HCT116 (cell line): ENCODE data around the gene NFE2L3. TPM values are rescaled to one million over a fixed set of nuclear protein-coding genes. Genes with fewer than 3 reads are reported as not detected.

ENCODE experiments used
- ATAC-seq: fragments of 200-7000 bp; cut with Tn5 transposase; 2 replicates; pipeline ENCODE4 v1.9.1; 2020; ENCODE audit warnings: mild to moderate bottlenecking, moderate library complexity
- BruUV-seq: library from RNA; stranded (reverse); fragments of 400-500 nt; replicated peaks from 2 replicates; lab custom pipeline; 2021; lab: Mats Ljungman, UMichigan
- CTCF ChIA-PET: fragments of 300-600 bp; sonication (Branson Sonifier 250); formaldehyde crosslinking; loops from one replicate; lab custom pipeline; 2021; ENCODE audit warnings: antibody characterized with exemption; lab: Charles Lee
- POLR2A ChIA-PET: fragments of 300-600, 350-600 bp; sonication (Branson Sonifier 250); formaldehyde crosslinking; loops from one replicate; lab custom pipeline; 2021; ENCODE audit warnings: antibody characterized with exemption; lab: Charles Lee
- RAD21 ChIA-PET, 2 experiments: fragments of 300-600 bp; sonication (Branson Sonifier 250); formaldehyde crosslinking; loops; one replicate each; lab custom pipeline; 2023; ENCODE audit warnings: low total read pairs in 2 of 2; ENCODE audit not compliant: uncharacterized antibody in 2 of 2, unreplicated experiment in 2 of 2, low non-redundant PET in 1 of 2; lab: Charles Lee
- DNase-seq: peaks from one replicate; pipeline ENCODE4 v3.0.0-alpha.2; 2010; ENCODE audit warnings: low read depth, low spot score
- H2AFZ ChIP-seq: fragments of 200-600 bp; shearing (Covaris generic), sonication (generic); 2 replicates; pipeline ENCODE4 v1.6.1; 2017; ENCODE audit warnings: low read depth, mixed run types, mixed read lengths, antibody characterized with exemption, low read length; ENCODE audit not compliant: poor library complexity, severe bottlenecking
- H3K27ac ChIP-seq: 2 replicates; pipeline ENCODE4 v1.5.1; 2012; ENCODE audit warnings: low read depth, low read length
- H3K27me3 ChIP-seq: fragments of 200-600 bp; sonication (generic); 2 replicates; pipeline ENCODE4 v1.6.1; 2016; ENCODE audit warnings: mixed run types, low read length, mixed read lengths; ENCODE audit not compliant: insufficient read depth
- H3K36me3 ChIP-seq, 2 experiments: fragments of 200-500 bp in 1 of 2; fragments of 200-600 bp in 1 of 2; sonication (Bioruptor generic) in 1 of 2; sonication (generic) in 1 of 2; 2 replicates each; pipeline versions ENCODE4 v1.5.1 to v1.6.1; 2014 to 2016; ENCODE audit warnings: low read length in 2 of 2, inconsistent platforms in 1 of 2, mixed read lengths in 1 of 2, mixed run types in 1 of 2; ENCODE audit not compliant: insufficient read depth in 2 of 2, control insufficient read depth in 1 of 2
- H3K4me1 ChIP-seq, 2 experiments: fragments of 200-600 bp in 1 of 2; sonication (generic) in 1 of 2; 2 replicates each; pipeline versions ENCODE4 v1.5.1 to v1.6.1; 2012 to 2017; ENCODE audit warnings: low read length in 2 of 2, inconsistent platforms in 1 of 2, mild to moderate bottlenecking in 1 of 2, mixed read lengths in 1 of 2, mixed run types in 1 of 2, moderate library complexity in 1 of 2; ENCODE audit not compliant: insufficient read depth in 2 of 2, control insufficient read depth in 1 of 2
- H3K4me2 ChIP-seq: fragments of 200-600 bp; sonication (generic); 2 replicates; pipeline ENCODE4 v1.6.1; 2017; ENCODE audit warnings: mixed run types, low read length, mixed read lengths
- H3K4me3 ChIP-seq, 2 experiments: fragments of 200-600 bp in 1 of 2; sonication (generic) in 1 of 2; replicated peaks in 1 of 2; 2 replicates each; pipeline ENCODE4 v1.5.1; 2011 to 2016; ENCODE audit warnings: low read length in 2 of 2, control low read depth in 1 of 2, low read depth in 1 of 2, mild to moderate bottlenecking in 1 of 2, mixed read lengths in 1 of 2, mixed run types in 1 of 2
- H3K79me2 ChIP-seq: fragments of 200-600 bp; sonication (generic); 2 replicates; pipeline ENCODE4 v1.6.1; 2017; ENCODE audit warnings: mild to moderate bottlenecking, mixed run types, low read length, moderate library complexity, mixed read lengths; ENCODE audit not compliant: insufficient read depth
- H3K9ac ChIP-seq: fragments of 200-600 bp; sonication (generic); 2 replicates; pipeline ENCODE4 v1.6.1; 2016; ENCODE audit warnings: low read length, mixed read lengths
- H3K9me2 ChIP-seq: fragments of 200-600 bp; sonication (generic), shearing (Covaris generic); 2 replicates; pipeline ENCODE4 v1.6.1; 2017; ENCODE audit warnings: mixed run types, mild to moderate bottlenecking, moderate library complexity; ENCODE audit not compliant: insufficient read depth
- H3K9me3 ChIP-seq, 2 experiments: fragments of 200-500 bp in 1 of 2; fragments of 200-600 bp in 1 of 2; sonication (Bioruptor generic) in 1 of 2; sonication (generic) in 1 of 2; 2 replicates each; pipeline ENCODE4 v1.6.1; 2014 to 2017; ENCODE audit warnings: low read length in 2 of 2, mixed read lengths in 2 of 2, inconsistent platforms in 1 of 2, low read depth in 1 of 2, mild to moderate bottlenecking in 1 of 2, mixed run types in 1 of 2, moderate library complexity in 1 of 2; ENCODE audit not compliant: control insufficient read depth in 1 of 2, insufficient read depth in 1 of 2
- H4K20me1 ChIP-seq: fragments of 200-600 bp; sonication (generic), shearing (Covaris generic); 2 replicates; pipeline ENCODE4 v1.6.1; 2017; ENCODE audit warnings: mixed run types, mild to moderate bottlenecking, moderate library complexity; ENCODE audit not compliant: insufficient read depth
- CEBPB ChIP-seq: IDR thresholded peaks from 2 replicates; pipeline ENCODE4 v1.6.1; 2012; ENCODE audit warnings: low read depth
- CTCF ChIP-seq, 3 experiments: fragments of 200-600 bp in 1 of 3; sonication (generic) in 1 of 3; IDR thresholded peaks in 2 of 3; conservative IDR thresholded peaks in 1 of 3; 2 replicates each; pipeline ENCODE4 v1.5.1; 2012 to 2017; ENCODE audit warnings: low read depth in 2 of 3, low read length in 2 of 3, antibody characterized with exemption in 1 of 3, borderline replicate concordance in 1 of 3, control low read depth in 1 of 3, mild to moderate bottlenecking in 1 of 3, mixed read lengths in 1 of 3, mixed run types in 1 of 3, moderate library complexity in 1 of 3; ENCODE audit not compliant: insufficient read depth in 1 of 3
- EZH2 ChIP-seq: fragments of 200-600 bp; sonication (generic); IDR thresholded peaks from 2 replicates; pipeline ENCODE4 v1.6.1; 2017; ENCODE audit warnings: antibody characterized with exemption, mixed run types
- EZH2phosphoT487 ChIP-seq: fragments of 200-600 bp; IDR thresholded peaks from 2 replicates; pipeline ENCODE4 v1.6.1; 2018; ENCODE audit warnings: antibody characterized with exemption, borderline replicate concordance
- JUND ChIP-seq: IDR thresholded peaks from 2 replicates; pipeline ENCODE4 v1.6.1; 2012
- MAX ChIP-seq: IDR thresholded peaks from 2 replicates; pipeline ENCODE4 v1.6.1; 2012
- RAD21 ChIP-seq: IDR thresholded peaks from 2 replicates; pipeline ENCODE4 v1.6.1; 2012; ENCODE audit warnings: low read depth, mild to moderate bottlenecking
- SIN3A ChIP-seq: IDR thresholded peaks from 2 replicates; pipeline ENCODE4 v1.6.1; 2012; ENCODE audit warnings: low read depth
- SP1 ChIP-seq: IDR thresholded peaks from 2 replicates; pipeline ENCODE4 v1.6.1; 2012; ENCODE audit warnings: low read depth
- YY1 ChIP-seq: IDR thresholded peaks from 2 replicates; pipeline ENCODE4 v1.6.1; 2011; ENCODE audit warnings: low read length, low read depth, moderate library complexity, mild to moderate bottlenecking; ENCODE audit not compliant: insufficient replicate concordance; ENCODE audit errors: extremely low read depth
- ZBTB33 ChIP-seq: IDR thresholded peaks from 2 replicates; pipeline ENCODE4 v1.6.1; 2011; ENCODE audit warnings: mild to moderate bottlenecking, low read length, moderate library complexity; ENCODE audit not compliant: insufficient replicate concordance; ENCODE audit errors: extremely low read depth
- ZNF274 ChIP-seq: fragments of 200-500 bp; sonication (Bioruptor generic); IDR thresholded peaks from 2 replicates; pipeline ENCODE4 v1.6.1; 2014; ENCODE audit warnings: mild to moderate bottlenecking, low read depth, low read length, inconsistent platforms
- intact Hi-C: fragments of 100-400 bp; cut with micrococcal nuclease; formaldehyde crosslinking; loops from 2 replicates; pipeline ENCODE4 v1.10.0; 2022
- total RNA-seq: library from RNA; stranded (reverse); gene quantifications from one replicate; pipeline ENCODE4 v1.2.1, GENCODE V29; 2021; ENCODE audit not compliant: unreplicated experiment
- TF ChIP-seq, protein P1 (sequence below): IDR thresholded peaks from 2 replicates; pipeline ENCODE4 v1.6.1; 2012; ENCODE audit warnings: low read depth

Gene NFE2L3
- total RNA-seq, 1 experiment from 2014 or later: 27.0 TPM

- no peak for ATAC-seq
- intact Hi-C loops: loop anchor here (2.0 kb wide), 1 partner anchor 103 kb away; no protein-coding TSS in a partner anchor
- peaks cover 84 to 91% of the 10 kb centered on the region in 2 experiments for H3K36me3 ChIP-seq
- H2AFZ ChIP-seq: no peak overlapping the region
- CTCF ChIA-PET: interaction anchor here (1.6 kb wide), 1 partner anchor 103 kb away, joined by 6 read pairs; no protein-coding TSS in a partner anchor
- H3K9me3 ChIP-seq: no peaks in the 10 kb centered on the region
- no peak overlapping the region for H3K4me2 ChIP-seq
- TF ChIP-seq SP1 (no peak), CTCF (IDR thresholded peaks at IDR 0.05 in 2 of 3, conservative IDR thresholded peaks at IDR 0.05 in 1 of 3; ENCODE audit: borderline replicate concordance in 1 of 3, insufficient read depth in 1 of 3, low read depth in 2 of 3, low read length in 2 of 3) (no peak), MAX (no peak), JUND (no peak), EZH2phosphoT487 (no peak), YY1 (no peak), CEBPB (no peak), ZNF274 (no peak), EZH2 (no peak), RAD21 (no peak), SIN3A (no peak), ZBTB33 (no peak)
- TF ChIP-seq, protein P1, sequence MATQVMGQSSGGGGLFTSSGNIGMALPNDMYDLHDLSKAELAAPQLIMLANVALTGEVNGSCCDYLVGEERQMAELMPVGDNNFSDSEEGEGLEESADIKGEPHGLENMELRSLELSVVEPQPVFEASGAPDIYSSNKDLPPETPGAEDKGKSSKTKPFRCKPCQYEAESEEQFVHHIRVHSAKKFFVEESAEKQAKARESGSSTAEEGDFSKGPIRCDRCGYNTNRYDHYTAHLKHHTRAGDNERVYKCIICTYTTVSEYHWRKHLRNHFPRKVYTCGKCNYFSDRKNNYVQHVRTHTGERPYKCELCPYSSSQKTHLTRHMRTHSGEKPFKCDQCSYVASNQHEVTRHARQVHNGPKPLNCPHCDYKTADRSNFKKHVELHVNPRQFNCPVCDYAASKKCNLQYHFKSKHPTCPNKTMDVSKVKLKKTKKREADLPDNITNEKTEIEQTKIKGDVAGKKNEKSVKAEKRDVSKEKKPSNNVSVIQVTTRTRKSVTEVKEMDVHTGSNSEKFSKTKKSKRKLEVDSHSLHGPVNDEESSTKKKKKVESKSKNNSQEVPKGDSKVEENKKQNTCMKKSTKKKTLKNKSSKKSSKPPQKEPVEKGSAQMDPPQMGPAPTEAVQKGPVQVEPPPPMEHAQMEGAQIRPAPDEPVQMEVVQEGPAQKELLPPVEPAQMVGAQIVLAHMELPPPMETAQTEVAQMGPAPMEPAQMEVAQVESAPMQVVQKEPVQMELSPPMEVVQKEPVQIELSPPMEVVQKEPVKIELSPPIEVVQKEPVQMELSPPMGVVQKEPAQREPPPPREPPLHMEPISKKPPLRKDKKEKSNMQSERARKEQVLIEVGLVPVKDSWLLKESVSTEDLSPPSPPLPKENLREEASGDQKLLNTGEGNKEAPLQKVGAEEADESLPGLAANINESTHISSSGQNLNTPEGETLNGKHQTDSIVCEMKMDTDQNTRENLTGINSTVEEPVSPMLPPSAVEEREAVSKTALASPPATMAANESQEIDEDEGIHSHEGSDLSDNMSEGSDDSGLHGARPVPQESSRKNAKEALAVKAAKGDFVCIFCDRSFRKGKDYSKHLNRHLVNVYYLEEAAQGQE: no peak
- TF ChIP-seq, all 23 proteins: peak for 0
- BruUV-seq: no TSS peak
- H4K20me1 ChIP-seq: peaks cover 93% of the 10 kb centered on the region
- DNase-seq: no peak
- no peaks in the 10 kb centered on the region for H3K9me2 ChIP-seq
- no peak overlapping the region for H3K4me3 ChIP-seq
- H3K27ac ChIP-seq: no peak overlapping the region
- peaks cover 96% of the 10 kb centered on the region for H3K79me2 ChIP-seq
- ChIA-PET RAD21 (no interaction called here), POLR2A (no interaction called here)
- peaks cover 0 to 12% of the 10 kb centered on the region in 2 experiments; a peak in 2 of 4 replicates for H3K4me1 ChIP-seq
- no peak overlapping the region for H3K9ac ChIP-seq
- no peaks in the 10 kb centered on the region for H3K27me3 ChIP-seq
Measured at GRCh38 chr7:26193432-26194207, 41.6 kb downstream of the NFE2L3 start.
